ENCODE measurements around the gene WFDC2.
"Not testable (repeated sequence)": the region's sequence is repeated elsewhere in the genome, so short reads cannot be mapped to it uniquely, and the experiment has no call there.

Gene WFDC2

DNA sequence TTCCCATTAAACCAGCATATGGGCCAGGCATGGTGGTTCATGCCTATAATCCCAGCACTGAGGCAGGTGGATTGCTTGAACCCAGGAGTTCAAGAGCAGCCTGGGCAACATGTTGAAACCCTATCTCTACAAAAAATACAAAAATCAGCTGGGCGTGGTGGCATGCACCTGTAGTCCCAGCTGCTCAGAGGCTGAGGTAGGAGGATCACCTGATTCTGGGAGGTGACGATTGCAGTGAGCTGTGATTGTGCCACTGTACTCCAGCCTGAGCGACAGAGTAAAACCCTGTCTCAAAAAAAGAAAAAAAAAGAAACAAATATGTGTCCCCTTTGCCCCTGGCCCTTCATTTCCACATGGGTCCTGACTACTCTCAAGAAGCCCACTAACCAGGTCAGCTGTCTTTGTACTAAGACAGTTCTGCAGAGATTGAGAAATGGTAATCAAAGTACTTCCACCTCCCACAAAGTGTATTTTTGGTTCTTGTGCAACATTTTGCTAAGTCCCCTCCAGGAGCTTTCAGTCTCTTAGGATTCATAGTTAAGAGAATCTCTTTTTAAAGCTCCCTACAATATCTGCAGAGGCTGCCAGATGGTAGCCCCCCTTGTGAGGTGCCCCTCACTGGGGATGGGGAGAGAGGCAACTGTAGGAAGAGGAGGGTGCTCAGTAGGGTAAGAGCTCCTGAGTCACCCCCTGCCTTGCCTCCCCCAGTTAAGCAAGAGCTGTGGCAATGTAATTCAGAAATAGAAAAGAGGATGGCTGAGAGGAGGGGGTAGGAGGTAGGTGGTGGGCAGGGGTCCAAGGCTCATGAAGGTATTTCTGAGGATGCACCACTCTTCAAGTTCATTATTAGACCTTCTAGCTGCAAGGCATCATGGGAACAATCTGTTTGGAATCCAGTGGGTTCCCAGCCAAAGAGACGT, 16.5 kb upstream of the WFDC2 start:
- no peak for DNase-seq

DNA sequence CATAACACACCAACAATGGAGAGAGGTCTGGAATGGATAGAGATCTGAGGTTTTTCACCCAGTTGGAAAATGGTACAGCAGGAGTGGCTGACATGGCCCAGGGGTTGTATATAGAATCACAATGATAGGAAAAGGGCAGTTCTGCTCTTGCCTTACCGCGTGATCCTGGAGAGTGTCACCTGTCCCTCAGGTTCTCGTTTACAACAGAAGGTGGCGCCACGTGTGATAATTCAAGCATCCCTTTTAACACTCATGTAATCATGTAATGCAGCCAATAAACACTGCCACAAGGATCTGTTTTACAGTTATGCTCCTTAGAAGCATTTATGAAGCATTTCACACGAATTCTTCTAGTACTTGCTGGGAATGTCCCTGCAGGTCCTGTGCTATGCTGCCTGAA, 12.9 kb upstream of the WFDC2 start:
- DNase-seq, result no peak

DNA sequence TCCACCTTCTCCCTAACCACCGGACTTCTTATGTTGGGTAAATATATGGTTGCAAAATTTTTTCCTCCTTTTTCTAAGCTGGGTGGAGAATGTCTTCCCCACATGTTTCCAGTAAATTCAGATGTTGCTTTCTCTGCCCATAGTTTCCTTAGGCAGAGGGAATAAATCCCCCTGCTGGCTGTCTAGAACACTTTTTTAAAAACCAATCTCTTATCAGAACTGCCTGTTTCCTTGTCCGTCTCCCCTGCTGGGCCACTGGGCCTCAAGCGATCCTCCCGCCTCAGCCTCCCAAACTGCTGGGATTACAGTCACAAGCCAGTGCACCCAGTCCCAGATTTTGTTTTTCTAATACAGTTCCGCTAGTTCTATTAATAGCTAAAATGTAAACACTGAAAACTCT, 9.9 kb upstream of the WFDC2 start:
- DNase-seq, result no peak

DNA sequence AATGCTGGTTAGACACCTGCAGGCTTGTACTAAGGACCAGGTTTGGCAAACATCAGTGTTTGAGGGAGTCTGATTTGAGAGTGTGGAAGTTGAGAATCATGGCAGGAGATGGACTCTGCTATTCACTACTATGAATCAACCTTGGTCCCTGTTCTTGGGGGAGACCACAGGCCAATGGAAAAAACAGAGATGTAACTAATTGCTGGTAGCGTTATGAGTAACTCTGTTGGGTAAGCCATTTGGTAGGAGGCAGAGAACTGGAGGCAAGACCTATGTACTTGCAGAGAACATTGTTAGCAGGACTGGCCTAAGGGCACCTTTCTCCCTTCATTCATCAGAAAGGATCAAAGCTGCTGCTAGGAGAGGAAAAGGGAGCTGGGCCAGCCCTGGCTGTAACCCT, 8.3 kb upstream of the WFDC2 start:
- DNase-seq, result no peak

DNA sequence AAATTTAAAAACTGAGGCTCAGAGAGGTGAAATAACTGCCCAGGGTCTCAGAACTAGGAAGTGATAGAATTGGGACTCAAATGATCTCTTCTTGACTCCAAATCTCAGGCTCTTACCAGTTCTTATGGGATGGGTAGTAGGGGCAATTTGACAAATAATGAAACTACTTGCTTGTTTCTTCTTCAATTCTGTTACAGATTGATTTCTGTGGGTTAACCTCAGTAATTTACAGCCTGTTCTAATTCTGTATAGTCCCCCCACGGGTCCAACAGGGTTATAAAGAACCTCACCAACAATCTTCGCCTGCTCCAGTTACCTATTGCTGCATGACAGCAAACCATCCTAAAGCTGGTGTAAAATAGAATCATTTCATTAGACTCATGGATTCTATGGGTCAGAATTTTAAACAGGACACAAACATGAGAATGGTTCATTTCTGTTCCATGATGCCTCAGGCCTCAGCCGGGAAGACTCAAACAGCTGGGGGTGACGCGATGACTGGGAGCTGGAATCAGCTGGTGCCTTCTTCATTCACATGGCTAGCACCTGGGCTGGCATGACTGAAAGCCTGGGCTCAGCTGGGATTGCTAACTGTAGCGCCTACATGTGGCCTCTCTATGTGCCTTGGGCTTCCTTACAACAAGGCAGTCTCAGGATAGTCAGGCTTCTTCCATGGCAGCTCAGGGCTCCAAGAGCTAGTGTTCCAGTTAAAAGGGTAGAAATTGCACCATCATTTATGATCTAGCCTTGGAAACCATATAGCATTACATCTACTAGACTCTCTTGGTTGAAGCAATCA, 6.6 kb upstream of the WFDC2 start:
- no peak for DNase-seq

DNA sequence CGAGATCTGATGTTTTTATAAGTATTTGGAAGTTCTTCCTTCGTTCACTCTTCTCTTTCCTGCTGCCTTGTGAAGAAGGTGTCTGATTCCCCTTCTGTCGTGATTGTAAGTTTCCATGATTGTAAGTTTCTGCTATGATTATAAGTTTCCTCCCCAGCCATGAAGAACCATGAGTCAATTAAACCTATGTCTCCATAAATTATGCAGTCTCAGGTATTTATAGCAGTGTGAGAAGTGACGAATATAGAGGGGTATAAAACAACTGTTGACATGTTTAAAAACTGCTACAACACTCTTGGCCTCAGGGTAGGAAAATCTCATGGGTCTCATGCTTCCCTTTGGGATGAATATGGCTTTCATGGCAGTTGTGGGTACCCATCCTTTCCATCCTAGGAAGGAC, 5.8 kb upstream of the WFDC2 start:
- DNase-seq, result no peak

DNA sequence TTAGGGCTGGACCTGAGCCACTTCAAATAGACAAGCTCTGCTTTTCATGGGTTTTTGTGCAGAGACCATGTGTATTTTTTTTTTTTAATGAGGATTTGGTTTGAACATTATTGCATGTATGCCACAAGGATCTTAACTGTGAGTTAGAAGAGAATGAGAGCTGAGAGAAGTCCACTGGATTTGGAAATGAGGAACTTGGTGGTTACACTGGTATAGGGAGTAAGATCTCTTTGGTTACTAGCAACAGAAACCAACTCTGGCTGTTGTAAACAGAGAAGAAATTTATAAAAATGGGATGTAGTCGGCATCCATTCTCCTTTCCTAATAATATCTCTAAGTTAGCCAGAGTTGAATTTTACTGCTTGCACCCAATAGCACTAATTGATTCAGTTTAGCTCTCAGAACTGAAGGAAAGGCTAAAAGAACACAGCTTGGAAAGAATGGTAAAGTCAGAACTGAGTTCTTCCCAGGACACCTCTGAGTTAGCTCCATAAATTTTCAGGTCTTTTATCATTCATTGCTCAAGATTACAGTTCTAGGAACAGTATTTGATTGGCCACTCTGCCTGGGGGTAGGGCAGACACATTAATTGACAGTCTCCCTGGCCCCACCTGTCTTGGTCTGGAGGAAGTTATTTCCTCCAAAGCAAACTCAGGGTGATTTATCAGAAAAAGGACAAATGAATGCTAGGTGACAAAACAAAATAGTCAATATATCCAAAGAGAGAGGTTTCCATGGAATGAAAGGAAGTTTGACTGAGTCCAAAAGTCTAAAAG, 3.9 kb upstream of the WFDC2 start:
- DNase-seq, result no peak

DNA sequence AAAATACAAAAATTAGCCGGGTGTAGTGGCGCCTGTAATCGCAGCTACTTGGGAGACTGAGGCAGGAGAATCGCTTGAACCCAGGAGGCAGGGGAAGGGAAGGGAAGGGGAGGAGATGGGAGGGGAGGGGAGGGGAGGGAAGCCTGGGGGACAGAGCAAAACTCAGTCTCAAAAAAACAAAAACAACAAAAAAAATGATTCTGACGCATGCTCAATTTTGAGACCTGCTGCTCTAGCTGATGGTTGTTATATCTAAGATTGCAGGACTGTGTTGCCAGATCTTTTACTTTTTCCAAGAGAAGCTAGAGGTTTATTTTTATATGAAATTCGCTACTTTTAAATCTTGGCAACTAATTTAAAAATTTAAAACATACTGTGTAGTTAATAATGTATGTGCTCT, 2.4 kb upstream of the WFDC2 start:
- DNase-seq, result no peak

DNA sequence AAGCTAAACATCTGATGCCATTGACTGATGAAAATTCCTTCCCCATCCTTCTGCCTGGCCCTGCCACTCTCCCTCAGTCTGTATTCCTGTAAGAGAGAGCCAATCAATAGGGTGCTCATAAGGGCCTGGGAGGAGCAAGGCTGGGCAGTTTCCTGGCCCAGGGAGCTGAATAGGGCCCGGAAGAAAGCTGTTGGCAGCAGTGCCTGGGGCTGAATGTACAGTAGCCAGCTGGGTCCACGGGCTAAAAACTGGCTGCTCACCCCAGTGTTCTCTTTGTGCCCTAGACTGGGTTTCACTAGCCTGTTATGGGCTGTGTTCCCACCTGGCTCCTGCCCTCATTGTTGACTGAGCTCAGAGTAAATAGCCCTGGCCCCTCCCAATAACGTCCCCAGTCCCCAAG, 1.7 kb upstream of the WFDC2 start:
- DNase-seq, result no peak

DNA sequence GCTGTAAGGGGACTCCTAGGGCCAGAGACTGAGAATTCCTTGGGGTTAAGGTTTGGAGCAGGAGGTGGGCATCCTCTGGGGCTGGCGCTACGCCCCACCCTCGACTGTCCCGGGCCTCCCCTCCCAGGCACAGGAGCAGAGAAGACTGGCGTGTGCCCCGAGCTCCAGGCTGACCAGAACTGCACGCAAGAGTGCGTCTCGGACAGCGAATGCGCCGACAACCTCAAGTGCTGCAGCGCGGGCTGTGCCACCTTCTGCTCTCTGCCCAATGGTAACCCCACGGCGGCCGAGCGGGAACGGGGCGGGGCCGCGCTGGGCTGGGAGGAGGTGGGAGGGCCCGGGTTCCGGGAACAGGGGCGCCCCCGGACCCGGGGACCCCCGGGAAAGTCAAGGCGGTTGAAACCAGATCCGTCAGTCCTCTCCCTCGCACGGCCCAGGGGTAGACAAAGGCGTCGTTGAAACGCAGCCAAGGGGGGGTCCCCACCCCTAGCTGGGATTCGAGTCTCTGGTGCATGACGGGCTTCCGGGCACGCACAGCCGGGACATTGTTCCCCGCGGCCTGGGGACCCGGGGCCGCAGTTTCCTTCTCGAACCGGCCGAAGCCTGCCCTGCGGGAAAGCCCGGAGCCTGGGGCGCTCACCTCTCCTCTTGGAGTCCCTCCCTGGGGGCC, 844 bp downstream of the WFDC2 start:
- DNase-seq, result no peak

DNA sequence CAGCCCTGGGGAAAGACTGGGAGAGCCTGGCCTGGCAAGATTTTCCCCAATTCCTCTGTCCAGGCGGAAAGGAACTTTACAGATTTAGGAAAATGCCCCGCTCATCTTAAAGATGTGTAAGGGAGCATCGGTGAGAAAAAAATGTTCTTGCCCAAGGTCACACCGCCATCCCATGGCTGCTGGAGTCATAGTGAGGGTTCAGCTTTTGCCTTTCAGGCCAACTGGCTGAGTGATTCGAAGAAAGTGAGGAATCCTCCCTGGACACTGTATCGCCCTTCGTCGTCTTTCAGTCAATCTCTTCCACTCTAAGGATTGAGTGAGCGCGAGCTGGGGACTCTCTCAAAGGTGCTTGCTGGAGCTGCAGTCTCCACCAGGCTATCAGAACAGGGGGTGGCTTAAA, 1.4 kb downstream of the WFDC2 start:
- DNase-seq, result no peak

DNA sequence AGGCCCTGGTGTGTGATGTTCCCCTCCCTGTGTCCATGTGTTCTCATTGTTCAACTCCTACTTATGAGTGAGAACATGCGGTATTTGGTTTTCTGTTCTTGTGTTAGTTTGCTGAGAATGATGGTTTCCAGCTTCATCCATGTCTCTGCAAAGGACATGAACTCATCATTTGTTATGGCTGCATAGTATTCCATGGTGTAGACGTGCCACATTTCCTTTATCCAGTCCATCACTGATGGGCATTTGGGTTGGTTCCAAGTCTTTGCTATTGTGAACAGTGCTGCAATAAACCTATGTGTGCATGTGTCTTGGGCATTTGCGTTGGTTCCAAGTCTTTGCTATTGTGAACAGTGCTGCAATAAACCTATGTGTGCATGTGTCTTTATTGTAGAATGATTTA, 2.7 kb downstream of the WFDC2 start:
- DNase-seq, result not testable (repeated sequence)

DNA sequence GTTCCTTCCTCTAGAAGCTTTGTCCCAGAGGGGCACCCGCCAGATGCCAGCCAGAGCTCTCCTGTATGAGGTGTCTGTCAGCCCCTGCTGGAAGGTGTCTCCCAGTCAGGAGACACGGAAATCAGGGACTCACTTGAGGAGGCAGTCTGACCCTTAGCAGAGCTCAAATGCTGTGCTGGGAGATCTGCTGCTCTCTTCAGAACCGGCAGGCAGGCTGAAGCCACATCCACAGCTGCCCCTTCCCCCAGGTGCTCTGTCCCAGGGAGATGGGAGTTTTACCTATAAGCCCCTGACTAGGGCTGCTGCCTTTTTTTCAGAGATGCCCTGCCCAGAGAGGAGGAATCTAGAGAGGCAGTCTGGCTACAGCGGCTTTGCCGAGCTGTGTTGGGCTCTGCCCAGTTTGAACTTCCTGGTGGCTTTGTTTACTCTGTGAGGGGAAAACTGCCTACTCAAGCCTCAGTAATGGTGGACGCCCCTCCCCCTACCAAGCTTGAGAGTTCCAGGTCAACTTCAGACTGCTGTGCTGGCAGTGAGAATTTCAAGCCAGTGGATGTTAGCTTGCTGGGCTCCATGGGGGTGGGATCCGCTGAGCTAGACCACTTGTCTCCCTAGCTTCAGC, 8.1 kb downstream of the WFDC2 start:
- not testable (repeated sequence) for DNase-seq

DNA sequence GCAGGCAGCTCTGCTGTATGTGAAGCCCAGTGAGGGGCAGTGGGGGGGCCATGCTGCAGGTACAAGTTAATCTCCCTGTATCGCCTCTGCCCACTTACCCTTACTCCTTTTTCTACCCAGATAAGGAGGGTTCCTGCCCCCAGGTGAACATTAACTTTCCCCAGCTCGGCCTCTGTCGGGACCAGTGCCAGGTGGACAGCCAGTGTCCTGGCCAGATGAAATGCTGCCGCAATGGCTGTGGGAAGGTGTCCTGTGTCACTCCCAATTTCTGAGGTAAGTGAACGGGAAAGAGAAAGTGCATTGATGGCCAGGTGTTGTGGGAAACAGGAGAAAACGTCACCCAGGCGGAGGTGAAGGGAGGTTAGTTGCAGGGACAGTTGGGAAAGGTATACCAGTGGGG, 10.3 kb downstream of the WFDC2 start:
- no peak for DNase-seq

DNA sequence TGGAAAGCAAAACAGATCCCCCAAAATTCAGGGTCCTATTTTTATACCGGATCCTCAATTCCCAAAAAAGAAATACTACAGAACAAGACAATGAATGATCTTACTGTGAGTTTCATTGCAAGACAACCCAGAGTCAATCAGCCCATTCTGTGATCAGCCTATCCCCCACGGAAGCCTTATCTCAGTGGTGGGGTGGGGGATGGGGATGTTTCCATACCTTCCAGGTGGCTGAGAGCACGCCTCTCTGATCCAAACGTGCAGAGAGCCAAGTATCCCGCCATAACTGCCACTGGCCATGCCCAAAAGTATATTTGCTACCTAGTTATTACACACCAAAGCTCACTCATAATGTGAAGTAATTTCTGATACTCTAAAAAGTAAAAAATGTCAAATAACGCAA, 15.1 kb downstream of the WFDC2 start:
- no peak for DNase-seq

DNA sequence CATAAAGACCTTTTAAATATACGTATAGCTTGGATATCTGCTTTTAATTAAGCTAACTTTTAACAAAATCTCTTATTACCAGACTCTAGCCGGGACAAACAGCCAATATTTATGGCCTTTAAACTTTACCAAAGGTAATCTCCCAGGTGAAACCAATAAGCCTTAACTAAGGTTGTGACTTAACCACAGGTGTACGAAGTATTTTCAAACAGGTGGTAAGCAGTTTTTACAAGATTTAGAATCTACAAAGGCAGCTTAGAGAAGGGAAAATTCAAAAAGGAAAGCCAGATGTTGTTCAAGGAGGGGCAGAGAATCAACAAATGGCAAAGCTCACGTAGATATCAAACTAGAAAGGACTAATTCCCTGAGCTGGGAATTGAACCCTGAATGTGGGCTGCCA, 15.8 kb downstream of the WFDC2 start:
- no peak for DNase-seq

DNA sequence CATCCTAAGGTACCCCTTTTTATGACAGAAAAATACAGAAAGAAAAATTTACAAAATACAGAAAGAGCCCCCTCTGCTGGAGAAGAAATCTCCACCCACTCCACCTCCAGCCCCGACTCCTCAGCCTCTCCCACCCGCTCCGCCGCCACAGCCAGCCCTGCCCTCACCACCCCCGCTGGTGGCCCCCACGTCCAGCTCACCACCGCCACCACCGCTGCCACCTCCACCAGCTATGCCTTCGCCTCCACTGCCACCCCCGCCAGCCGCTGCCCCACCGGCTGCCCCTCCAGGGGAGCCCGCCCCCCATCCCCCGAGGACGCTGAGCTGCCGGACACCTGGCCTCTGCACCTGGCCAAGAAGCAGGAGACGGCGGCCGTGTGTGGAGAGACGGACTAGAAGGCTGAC, 17.7 kb downstream of the WFDC2 start:
- DNase-seq, result no peak

DNA sequence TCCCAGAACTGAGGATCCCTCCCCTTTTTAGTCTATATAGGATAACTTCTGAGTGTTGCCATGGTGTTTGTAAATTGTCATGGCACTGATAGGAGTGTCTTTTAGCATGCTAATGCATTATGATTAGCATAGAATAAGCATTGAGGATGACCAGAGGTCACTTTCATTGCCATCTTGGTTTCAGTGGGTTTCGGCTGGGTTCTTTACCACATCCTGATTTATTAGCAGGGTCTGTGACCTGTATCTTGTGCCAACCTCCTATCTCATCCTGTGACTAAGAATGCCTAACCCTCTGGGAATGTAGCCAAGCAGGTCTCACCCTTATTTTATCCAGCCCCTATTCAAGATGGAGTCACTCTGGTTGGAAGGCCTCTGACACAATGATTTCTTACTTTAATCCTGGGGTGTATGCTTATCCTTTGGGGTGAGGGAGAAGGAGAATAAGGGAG, 19.6 kb downstream of the WFDC2 start:
- no peak for DNase-seq

DNA sequence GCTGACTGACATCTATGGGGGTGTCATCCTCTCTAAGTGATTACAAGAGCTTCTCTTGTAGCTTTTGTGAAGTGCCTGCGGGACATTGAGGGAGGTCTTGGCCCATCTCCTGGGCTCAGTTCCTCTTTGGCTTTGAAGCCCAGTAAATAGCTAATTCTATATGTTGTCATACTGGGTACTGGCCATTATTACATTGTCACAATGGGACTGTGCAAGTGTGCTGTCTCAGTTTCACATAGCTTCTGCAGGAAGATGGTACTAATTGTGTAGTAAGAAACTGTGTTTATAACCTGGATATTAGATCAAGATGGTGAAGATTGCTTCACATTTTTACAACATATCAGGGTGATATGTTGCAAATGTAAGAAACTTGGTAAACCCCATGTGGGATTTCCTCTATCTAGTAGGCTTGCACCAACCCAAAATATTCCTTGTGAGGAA, 26.0 kb downstream of the WFDC2 start:
- no peak for DNase-seq

DNA sequence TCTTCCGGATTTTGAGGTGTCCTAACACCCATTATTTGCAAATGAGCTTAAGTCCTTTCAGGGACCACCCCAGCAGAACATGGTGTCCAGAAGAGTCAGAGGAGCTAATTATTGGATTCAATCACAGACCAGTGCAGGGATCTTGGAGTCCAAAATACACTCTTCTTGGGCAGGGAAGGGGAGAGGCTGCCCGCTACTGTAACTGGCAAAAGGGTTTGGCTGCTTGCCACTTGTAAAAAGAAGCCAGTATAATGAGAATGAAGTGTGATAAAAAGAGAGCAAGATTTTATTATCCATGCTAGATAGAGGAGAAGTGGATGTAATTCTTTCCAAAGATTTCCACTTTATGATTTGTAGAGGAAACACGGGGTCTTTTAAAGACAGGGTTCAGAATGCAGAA, 26.6 kb downstream of the WFDC2 start:
- DNase-seq, result no peak

DNA sequence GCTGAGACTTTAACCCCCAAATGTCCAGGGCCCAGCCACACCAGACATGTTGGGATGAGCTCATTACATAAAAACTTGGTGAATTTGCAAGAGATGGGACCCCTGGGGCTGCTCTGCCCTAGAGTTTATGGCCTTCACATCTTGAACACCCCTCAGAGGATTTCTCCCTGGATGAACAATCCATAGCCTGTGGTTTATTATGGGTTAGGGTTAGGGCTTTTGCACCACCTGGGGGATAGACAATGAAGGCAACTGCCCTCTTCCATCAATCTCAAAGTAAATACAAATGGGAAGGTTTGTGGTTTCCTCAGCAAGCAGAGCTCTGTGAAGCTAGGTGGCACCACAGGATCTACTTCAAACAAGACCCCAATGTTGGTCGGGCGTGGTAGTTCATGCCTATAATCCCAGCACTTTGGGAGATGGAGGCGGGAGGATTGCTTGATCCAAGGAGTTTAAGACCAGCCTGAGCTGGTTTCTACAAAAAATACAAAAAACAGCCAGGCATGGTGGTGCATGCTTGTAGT, 28.5 kb downstream of the WFDC2 start:
- no peak for DNase-seq

DNA sequence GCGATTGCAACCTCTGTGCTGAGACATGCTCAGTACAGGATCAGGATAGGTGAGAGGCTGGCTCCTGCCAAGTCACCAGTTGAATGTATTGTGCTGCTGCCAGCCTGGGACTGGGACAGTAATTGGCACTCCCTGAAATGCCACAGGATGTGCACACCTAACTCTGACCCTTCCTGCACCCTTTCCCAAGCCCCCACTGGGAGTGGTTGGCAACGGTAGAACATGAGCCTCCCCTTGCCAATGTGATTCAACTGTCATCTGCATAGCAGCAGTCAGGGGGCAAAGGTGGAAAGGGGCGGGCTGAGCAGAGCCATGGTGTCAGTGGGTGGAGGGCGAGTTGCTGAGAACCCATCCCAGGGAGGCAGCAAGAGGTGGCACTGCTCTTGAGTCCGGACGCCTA, 30.5 kb downstream of the WFDC2 start:
- DNase-seq, result no peak

Data from activated CD4-positive, alpha-beta T cell treated with anti-CD3 and anti-CD28 coated beads, Interleukin-2, amount 50 U/mL, for 1 hour (primary cell).